SU-DHL-6 (cell line): Measurements from ENCODE around the gene ADAM10.

ENCODE experiments used
- EZH2phosphoT487 ChIP-seq: fragments of 200-600 bp; sonication (generic), shearing (Covaris generic); conservative IDR thresholded peaks from 2 replicates; pipeline ENCODE4 v1.6.1; 2018; ENCODE audit warnings: mild to moderate bottlenecking, antibody characterized with exemption, low read length, moderate library complexity, mixed read lengths
- TF ChIP-seq, protein P1 (sequence below): fragments of 200-600 bp; sonication (generic); IDR thresholded peaks from one replicate; pipeline ENCODE4 v1.5.1; 2017; ENCODE audit warnings: antibody characterized with exemption, mild to moderate bottlenecking, low read length, moderate library complexity; ENCODE audit not compliant: insufficient read depth, poor library complexity, severe bottlenecking

DNA sequence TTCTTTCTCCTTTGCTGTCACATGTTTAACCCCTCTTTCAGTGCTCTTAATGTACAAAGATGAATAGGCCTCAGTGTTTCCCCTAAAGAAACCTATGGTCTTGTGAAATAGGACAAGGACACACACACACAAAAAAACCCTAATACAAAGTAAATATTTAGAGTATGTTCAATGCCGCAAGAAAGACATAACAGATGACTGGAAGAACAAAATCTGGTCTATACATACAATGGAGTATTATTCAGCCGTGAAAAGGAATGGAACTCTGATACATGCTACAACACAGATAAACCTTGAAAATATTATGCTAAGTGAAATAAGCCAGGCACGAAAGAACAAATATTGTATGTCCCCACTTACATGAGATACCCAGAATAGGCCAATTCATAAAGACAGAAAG is 123.1 kb downstream of the ADAM10 start:
- TF ChIP-seq, protein P1, sequence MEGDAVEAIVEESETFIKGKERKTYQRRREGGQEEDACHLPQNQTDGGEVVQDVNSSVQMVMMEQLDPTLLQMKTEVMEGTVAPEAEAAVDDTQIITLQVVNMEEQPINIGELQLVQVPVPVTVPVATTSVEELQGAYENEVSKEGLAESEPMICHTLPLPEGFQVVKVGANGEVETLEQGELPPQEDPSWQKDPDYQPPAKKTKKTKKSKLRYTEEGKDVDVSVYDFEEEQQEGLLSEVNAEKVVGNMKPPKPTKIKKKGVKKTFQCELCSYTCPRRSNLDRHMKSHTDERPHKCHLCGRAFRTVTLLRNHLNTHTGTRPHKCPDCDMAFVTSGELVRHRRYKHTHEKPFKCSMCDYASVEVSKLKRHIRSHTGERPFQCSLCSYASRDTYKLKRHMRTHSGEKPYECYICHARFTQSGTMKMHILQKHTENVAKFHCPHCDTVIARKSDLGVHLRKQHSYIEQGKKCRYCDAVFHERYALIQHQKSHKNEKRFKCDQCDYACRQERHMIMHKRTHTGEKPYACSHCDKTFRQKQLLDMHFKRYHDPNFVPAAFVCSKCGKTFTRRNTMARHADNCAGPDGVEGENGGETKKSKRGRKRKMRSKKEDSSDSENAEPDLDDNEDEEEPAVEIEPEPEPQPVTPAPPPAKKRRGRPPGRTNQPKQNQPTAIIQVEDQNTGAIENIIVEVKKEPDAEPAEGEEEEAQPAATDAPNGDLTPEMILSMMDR = no peak
- no peak for TF ChIP-seq EZH2phosphoT487
